Astrocyte (in vitro differentiated cells and primary cell): ENCODE results near the gene ZNF787. TPM values are rescaled to one million over a fixed set of nuclear protein-coding genes. Genes with fewer than 3 reads are reported as not detected.

Experiments
- DNase-seq: peaks from one replicate; pipeline ENCODE4 v3.0.0-alpha.2; 2010; ENCODE audit warnings: low read depth
- FAIRE-seq: peaks from 2 replicates; lab custom pipeline; 2011; peaks lifted over from hg19 to GRCh38; lab: Jason Lieb, UNC
- H2AFZ ChIP-seq: 2 replicates; pipeline ENCODE4 v1.6.0; 2012; ENCODE audit warnings: low read depth, low read length, inconsistent platforms
- H3K27ac ChIP-seq: 2 replicates; pipeline ENCODE4 v1.5.1; 2011; ENCODE audit warnings: low read depth, low read length, inconsistent platforms
- H3K27me3 ChIP-seq: 2 replicates; pipeline ENCODE4 v1.6.0; 2011; ENCODE audit warnings: low read length, inconsistent platforms; ENCODE audit not compliant: insufficient read depth
- H3K36me3 ChIP-seq: 2 replicates; pipeline ENCODE4 v1.5.1; 2011; ENCODE audit warnings: low read length, inconsistent platforms; ENCODE audit not compliant: insufficient read depth
- H3K4me1 ChIP-seq: 2 replicates; pipeline ENCODE4 v1.5.1; 2011; ENCODE audit warnings: low read length, inconsistent platforms; ENCODE audit not compliant: insufficient read depth
- H3K4me2 ChIP-seq: 2 replicates; pipeline ENCODE4 v1.6.0; 2012; ENCODE audit warnings: low read length, inconsistent platforms
- H3K4me3 ChIP-seq: 2 replicates; pipeline ENCODE4 v1.5.1; 2011; ENCODE audit warnings: low read depth, mild to moderate bottlenecking, low read length, inconsistent platforms; ENCODE audit not compliant: insufficient read depth
- H3K79me2 ChIP-seq: 2 replicates; pipeline ENCODE4 v1.6.0; 2012; ENCODE audit warnings: mild to moderate bottlenecking, low read length, inconsistent platforms; ENCODE audit not compliant: insufficient read depth
- H3K9ac ChIP-seq: 2 replicates; pipeline ENCODE4 v1.6.0; 2012; ENCODE audit warnings: mild to moderate bottlenecking, low read length, inconsistent platforms
- H3K9me3 ChIP-seq: 2 replicates; pipeline ENCODE4 v1.5.1; 2012; ENCODE audit warnings: low read depth, mild to moderate bottlenecking, low read length, inconsistent platforms; ENCODE audit not compliant: insufficient read depth
- H4K20me1 ChIP-seq: 2 replicates; pipeline ENCODE4 v1.6.0; 2012; ENCODE audit warnings: low read length, inconsistent platforms; ENCODE audit not compliant: insufficient read depth
- H3K27ac Mint-ChIP-seq: one replicate; pipeline ENCODE4 v1.8.0; 2021; ENCODE audit warnings: mild to moderate bottlenecking, mixed read lengths; ENCODE audit not compliant: unreplicated experiment
- H3K27me3 Mint-ChIP-seq: one replicate; pipeline ENCODE4 v1.8.0; 2021; ENCODE audit warnings: low read depth, mixed read lengths; ENCODE audit not compliant: unreplicated experiment
- H3K36me3 Mint-ChIP-seq: one replicate; pipeline ENCODE4 v1.8.0; 2021; ENCODE audit warnings: low read depth, mixed read lengths; ENCODE audit not compliant: unreplicated experiment
- H3K4me1 Mint-ChIP-seq: one replicate; pipeline ENCODE4 v1.8.0; 2021; ENCODE audit warnings: low read depth, mixed read lengths; ENCODE audit not compliant: unreplicated experiment
- H3K4me3 Mint-ChIP-seq: one replicate; pipeline ENCODE4 v1.8.0; 2021; ENCODE audit warnings: mild to moderate bottlenecking, moderate library complexity, mixed read lengths; ENCODE audit not compliant: unreplicated experiment
- H3K9me3 Mint-ChIP-seq: one replicate; pipeline ENCODE4 v1.8.0; 2021; ENCODE audit warnings: mild to moderate bottlenecking, mixed read lengths; ENCODE audit not compliant: unreplicated experiment
- EZH2 ChIP-seq: IDR thresholded peaks from 2 replicates; pipeline ENCODE4 v1.6.1; 2012; ENCODE audit warnings: mild to moderate bottlenecking, low read length, inconsistent platforms; ENCODE audit not compliant: insufficient read depth
- total RNA-seq: library from RNA; stranded (reverse); gene quantifications from 2 replicates; pipeline ENCODE4 v1.2.1, GENCODE V29; 2021
- TF ChIP-seq, protein P1 (sequence below): IDR thresholded peaks from 2 replicates; pipeline ENCODE4 v1.5.1; 2011; ENCODE audit warnings: low read depth, mild to moderate bottlenecking, inconsistent platforms, low read length, moderate library complexity; ENCODE audit not compliant: insufficient read depth

The ZNF787 gene
- total RNA-seq, 1 donor from 2014 or later: 36.3 TPM

DNA sequence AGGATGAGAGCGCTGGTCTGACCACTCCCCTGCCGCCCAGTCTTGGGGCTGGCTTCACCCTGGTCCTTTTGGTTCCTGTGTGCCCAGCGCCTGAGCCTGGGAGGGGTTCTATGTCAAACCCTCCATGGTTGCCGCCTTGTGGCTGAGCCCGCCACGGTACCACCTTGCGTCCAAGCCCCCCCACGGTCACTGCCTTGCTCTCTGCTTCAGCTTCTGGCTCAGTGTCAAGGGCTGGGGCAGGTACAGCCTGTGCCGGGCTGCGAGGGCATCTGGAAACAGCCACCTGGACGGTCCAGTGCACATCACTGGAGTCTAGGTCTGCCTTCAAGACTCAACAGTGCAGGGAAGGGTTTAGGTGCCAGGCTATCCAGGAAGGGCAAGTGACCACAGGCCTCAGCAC, 40.4 kb upstream of the ZNF787 start:
- Histone ChIP-seq H3K4me2 (no peak overlapping the region), H3K9me3 (peaks cover 3% of the 10 kb centered on the region), H4K20me1 (no peaks in the 10 kb centered on the region), H3K4me1 (no peaks in the 10 kb centered on the region), H3K9ac (no peak overlapping the region), H3K4me3 (no peak overlapping the region), H2AFZ (no peak overlapping the region), H3K79me2 (no peaks in the 10 kb centered on the region), H3K36me3 (no peaks in the 10 kb centered on the region), H3K27me3 (no peaks in the 10 kb centered on the region), H3K27ac (no peak overlapping the region)
- H3K9me3 Mint-ChIP-seq: no peaks in the 10 kb centered on the region
- TF ChIP-seq, protein P1, sequence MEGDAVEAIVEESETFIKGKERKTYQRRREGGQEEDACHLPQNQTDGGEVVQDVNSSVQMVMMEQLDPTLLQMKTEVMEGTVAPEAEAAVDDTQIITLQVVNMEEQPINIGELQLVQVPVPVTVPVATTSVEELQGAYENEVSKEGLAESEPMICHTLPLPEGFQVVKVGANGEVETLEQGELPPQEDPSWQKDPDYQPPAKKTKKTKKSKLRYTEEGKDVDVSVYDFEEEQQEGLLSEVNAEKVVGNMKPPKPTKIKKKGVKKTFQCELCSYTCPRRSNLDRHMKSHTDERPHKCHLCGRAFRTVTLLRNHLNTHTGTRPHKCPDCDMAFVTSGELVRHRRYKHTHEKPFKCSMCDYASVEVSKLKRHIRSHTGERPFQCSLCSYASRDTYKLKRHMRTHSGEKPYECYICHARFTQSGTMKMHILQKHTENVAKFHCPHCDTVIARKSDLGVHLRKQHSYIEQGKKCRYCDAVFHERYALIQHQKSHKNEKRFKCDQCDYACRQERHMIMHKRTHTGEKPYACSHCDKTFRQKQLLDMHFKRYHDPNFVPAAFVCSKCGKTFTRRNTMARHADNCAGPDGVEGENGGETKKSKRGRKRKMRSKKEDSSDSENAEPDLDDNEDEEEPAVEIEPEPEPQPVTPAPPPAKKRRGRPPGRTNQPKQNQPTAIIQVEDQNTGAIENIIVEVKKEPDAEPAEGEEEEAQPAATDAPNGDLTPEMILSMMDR: no peak
- no peak for TF ChIP-seq EZH2
- FAIRE-seq (no peak), DNase-seq (no peak)
- H3K4me1 Mint-ChIP-seq: peaks cover 8% of the 10 kb centered on the region
- H3K36me3 Mint-ChIP-seq: peaks cover 21% of the 10 kb centered on the region
- H3K27me3 Mint-ChIP-seq: no peaks in the 10 kb centered on the region
- H3K4me3 Mint-ChIP-seq: no peak overlapping the region
- no peak overlapping the region for H3K27ac Mint-ChIP-seq

DNA sequence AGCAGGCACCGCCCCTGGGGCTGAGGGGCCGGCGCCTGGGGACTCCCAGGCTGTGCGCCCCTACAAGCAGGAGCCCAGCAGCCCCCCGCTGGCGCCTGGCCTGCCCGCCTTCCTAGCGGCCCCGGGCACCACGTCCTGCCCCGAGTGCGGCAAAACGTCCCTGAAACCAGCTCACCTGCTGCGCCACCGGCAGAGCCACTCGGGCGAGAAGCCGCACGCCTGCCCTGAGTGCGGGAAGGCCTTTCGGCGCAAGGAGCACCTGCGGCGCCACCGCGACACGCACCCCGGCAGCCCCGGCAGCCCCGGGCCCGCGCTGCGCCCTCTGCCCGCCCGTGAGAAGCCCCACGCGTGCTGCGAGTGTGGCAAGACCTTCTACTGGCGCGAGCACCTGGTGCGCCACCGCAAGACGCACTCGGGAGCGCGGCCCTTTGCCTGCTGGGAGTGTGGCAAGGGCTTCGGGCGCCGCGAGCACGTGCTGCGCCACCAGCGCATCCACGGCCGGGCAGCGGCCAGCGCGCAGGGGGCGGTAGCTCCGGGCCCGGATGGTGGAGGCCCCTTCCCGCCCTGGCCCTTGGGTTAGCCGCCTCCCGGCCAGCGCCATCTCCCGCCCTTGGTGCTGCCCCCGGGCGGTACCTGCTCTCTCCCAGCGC, 38.7 kb upstream of the ZNF787 start:
- Mint-ChIP-seq H3K27ac (no peak overlapping the region), H3K27me3 (no peaks in the 10 kb centered on the region), H3K4me3 (no peak overlapping the region), H3K9me3 (no peaks in the 10 kb centered on the region), H3K36me3 (peaks cover 26% of the 10 kb centered on the region), H3K4me1 (peaks cover 8% of the 10 kb centered on the region)
- TF ChIP-seq, protein P1: no peak
- TF ChIP-seq EZH2: no peak
- Histone ChIP-seq H3K4me1 (no peaks in the 10 kb centered on the region), H3K9ac (no peak overlapping the region), H3K36me3 (no peaks in the 10 kb centered on the region), H3K27ac (no peak overlapping the region), H3K79me2 (no peaks in the 10 kb centered on the region), H3K4me3 (no peak overlapping the region), H3K4me2 (no peak overlapping the region), H3K9me3 (peaks cover 3% of the 10 kb centered on the region), H2AFZ (no peak overlapping the region), H3K27me3 (no peaks in the 10 kb centered on the region), H4K20me1 (peaks cover 3% of the 10 kb centered on the region)
- no peak for DNase-seq
- FAIRE-seq: no peak

DNA sequence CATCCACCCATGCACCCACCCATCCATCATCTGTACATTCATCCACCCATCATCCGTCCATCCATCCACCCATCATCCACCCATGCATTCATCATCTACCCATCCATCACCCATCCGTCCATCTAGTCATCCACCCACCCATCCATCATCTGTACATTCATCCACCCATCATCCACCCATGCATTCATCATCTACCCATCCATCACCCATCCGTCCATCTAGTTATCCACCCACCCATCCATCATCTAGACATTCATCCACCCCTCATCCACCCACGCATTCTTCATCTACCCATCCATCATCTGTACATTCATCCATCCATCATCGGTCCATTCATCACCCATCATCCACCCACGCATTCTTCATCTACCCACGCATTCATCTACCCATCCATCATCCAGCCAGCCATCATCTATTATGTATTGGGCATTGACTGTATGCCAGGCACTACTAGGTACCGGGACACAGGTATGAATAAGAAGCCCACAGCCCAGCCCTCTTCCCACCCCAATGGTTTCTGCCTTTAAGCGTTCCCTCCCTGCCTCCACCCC, 38.0 kb upstream of the ZNF787 start:
- H3K36me3 ChIP-seq: no peaks in the 10 kb centered on the region
- Mint-ChIP-seq H3K27ac (no peak overlapping the region), H3K4me1 (peaks cover 8% of the 10 kb centered on the region), H3K9me3 (no peaks in the 10 kb centered on the region), H3K4me3 (no peak overlapping the region), H3K36me3 (peaks cover 26% of the 10 kb centered on the region), H3K27me3 (no peaks in the 10 kb centered on the region)
- H3K4me3 ChIP-seq: no peak overlapping the region
- H3K9me3 ChIP-seq: peaks cover 3% of the 10 kb centered on the region
- FAIRE-seq (no peak), DNase-seq (no peak)
- H3K4me1 ChIP-seq: no peaks in the 10 kb centered on the region
- H3K9ac ChIP-seq: no peak overlapping the region
- H4K20me1 ChIP-seq: peaks cover 6% of the 10 kb centered on the region
- no peaks in the 10 kb centered on the region for H3K79me2 ChIP-seq
- TF ChIP-seq, protein P1: no peak
- no peak for TF ChIP-seq EZH2
- H3K4me2 ChIP-seq: no peak overlapping the region
- H3K27ac ChIP-seq: no peak overlapping the region
- H2AFZ ChIP-seq: no peak overlapping the region
- no peaks in the 10 kb centered on the region for H3K27me3 ChIP-seq
